ENCODE measurements around the gene HAPLN2.
"Not testable (repeated sequence)": the region's sequence is repeated elsewhere in the genome, so short reads cannot be mapped to it uniquely, and the experiment has no call there.

HAPLN2 gene

GRCh38 chr1:156618853-156619581 is at the start of gene HAPLN2:
HAPLN2 (plus strand) TSS chr1:156619415; CDS start chr1:156623491, 4,076 bp downstream.
- DNase-seq, result no peak

- DNase-seq, result no peak
Measured at GRCh38 chr1:156571261-156571852, 47.9 kb upstream of the HAPLN2 start.

GRCh38 chr1:156571919-156572662 is 47.1 kb upstream of the HAPLN2 start, which contains the start of gene IQGAP3:
IQGAP3 (minus strand) TSS chr1:156572565; CDS start chr1:156572529, 36 bp downstream.
- no peak for DNase-seq

DNA sequence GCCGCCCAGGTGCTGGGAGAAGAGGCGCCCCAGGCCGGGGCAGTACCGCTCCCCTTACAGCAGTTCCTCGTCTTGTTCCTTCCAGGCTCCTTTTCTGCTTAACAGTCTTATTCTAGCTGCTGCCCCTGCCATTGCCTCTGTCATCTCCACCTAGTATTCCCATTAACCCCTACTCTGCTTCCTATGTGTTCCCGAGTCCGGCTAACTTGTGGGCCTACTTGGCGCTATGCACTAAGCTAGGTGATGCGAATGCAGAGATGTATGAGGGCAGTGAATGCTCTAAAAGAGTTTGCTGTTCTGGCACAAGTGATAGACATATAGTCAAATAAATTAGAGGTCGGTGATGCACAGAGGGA is 46.6 kb upstream of the HAPLN2 start:
- no peak for DNase-seq

DNA sequence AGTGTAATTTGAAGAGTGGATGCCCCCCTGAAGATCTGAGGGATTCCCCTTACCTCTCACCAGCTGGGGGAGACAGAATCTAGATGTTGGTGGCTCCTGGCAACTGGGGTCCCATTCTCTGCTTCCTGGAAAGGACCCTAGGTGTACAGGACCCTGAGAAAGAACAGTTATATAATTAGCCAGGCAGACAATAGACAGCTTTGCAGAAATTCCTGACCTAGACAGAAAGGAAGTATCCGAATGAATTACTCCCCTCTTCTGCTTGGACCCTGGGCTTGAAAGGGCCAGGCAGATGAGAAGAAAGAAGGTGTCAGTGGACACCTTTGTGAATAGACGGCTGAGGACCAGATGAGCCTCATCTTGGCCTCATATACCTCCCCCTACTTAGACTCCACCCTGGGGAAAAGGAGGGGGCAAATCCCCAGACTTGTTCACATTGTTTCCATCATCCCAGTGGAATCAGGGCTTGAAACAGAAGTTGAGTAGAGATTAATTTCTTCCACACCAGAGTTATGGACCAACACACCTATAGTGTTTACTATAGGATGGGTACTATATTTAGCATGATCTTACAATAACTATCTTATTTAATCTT is 45.1 kb upstream of the HAPLN2 start:
- DNase-seq, result no peak

DNA sequence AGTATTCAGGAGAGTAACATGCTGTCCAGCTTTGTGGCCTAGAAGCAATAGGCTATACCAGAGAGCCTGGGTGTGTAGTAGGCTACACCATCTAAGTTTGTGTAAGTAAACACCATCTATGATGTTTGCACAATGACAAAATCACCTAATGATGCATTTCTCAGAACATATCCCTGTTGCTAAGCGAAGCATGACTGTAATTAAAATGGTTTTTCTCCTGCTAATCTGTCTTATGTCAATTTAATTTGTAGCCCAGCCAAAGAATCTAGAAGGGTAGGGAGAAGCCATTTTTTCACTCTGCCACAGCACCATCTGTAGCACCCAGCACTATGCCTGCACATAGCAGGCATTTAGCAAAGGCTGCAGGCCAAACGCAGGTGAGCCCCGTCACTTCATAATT is 41.7 kb upstream of the HAPLN2 start:
- peak; percentile 36 for DNase-seq

- DNase-seq, result no peak
Measured at GRCh38 chr1:156578055-156578454, 41.2 kb upstream of the HAPLN2 start.

DNA sequence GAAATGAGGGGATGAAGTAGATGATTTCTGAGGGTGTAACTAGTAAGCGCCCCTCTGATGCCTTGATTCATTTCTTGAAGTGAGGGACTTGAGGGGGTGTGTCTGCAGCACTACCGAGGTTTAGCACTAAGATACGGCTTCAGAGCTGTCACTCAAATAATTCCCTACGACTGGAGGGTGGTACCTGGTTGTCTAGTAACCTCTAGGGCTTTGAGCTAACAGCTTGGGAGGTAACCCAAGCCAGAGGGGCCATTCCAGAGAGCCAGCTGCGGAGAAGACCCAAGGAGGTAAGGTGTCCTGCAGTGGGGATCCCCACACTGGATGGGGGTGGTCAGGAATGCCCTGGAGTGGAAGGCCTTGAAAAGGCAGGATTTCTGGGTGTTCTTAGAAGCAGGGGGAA is 39.7 kb upstream of the HAPLN2 start, which contains the start of gene TTC24:
TTC24 (plus strand) TSS at position 252 of the 400 bp plus-strand sequence. CDS start 1,642 bp downstream, outside the sequence.
- DNase-seq, result peak; percentile 35

GRCh38 chr1:156581661-156582387 is 37.4 kb upstream of the HAPLN2 start:
- no peak for DNase-seq

DNA sequence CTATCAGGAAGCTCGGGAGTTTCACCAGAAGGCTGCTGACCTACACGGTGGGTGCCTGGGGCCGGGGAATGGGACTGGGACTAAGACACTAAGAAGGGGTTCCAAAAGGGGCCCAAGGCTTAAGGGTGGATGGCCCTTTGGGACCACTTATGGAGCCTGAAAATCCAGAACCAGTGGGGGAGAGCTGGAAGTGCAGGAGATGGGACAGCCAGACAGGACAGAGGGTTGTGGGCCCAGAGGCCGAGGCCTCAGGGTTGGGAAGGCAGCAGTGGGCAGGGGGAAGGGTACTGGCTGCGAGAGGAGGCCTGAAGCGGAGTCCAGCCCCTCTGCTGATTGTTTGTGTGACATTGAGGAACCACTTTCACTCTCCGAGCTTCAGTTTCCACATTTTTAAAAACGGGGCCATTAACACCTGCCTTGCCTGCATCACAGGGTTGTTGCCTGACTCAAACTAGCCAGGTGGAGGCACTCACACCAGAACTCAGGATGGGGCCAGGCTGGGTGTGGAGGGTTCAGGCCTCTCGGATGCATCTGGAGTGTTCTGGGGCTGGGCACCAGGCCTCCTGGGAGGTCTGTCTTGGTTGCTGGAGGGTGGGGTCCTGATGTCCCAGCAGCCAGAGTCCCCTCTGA is 36.7 kb upstream of the HAPLN2 start:
- DNase-seq, result no peak

GRCh38 chr1:156583821-156584622 is 35.2 kb upstream of the HAPLN2 start:
- DNase-seq, result peak; percentile 45

DNA sequence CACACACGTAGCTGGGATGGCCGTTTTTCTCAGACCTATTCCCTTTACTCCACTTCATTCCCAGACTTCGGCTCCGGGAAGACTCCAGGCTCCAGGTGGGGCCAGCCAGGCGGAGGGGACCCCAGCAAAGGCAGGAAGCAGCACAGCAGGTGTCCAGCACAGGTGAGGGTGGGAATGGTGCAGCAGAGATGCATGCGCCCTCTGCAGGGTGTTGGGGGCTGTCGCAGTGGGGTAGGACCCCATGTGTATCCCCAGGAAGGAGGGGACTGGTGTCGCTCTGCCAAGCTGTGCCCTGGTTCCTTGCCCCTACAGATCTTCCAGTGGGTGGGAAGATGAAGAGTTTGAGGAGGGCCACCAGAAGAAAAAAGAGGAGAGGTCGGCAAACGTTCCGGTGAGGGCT is 34.4 kb upstream of the HAPLN2 start:
- DNase-seq, result no peak

- DNase-seq, result no peak
Measured at GRCh38 chr1:156586323-156586722, 32.9 kb upstream of the HAPLN2 start.

DNA sequence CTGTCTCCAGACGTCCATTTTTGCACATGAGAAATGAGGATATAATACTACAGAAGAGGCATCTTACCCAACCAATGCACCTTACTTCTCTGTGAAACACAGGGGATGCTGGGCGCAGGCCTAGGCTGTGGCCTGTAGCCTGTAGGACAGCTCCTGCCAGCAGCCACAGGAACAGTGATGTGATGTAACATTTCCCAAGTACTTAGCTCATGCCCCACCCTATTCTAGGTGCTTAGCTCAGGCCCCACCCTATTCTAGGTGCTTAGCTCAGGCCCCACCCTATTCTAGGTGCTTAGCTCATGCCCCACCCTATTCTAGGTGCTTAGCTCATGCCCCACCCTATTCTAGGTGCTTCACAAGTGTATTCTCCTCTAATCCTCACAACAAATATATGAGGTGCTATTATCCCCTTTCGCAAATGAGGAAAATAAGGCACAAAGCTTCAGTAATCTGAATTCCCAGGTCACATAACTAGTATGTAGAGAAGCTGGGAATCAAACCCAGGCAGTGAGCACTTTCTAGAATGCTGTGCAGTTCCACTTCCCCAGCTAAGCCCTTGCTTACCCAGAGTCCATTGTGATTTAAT is 32.2 kb upstream of the HAPLN2 start:
- no peak for DNase-seq

DNA sequence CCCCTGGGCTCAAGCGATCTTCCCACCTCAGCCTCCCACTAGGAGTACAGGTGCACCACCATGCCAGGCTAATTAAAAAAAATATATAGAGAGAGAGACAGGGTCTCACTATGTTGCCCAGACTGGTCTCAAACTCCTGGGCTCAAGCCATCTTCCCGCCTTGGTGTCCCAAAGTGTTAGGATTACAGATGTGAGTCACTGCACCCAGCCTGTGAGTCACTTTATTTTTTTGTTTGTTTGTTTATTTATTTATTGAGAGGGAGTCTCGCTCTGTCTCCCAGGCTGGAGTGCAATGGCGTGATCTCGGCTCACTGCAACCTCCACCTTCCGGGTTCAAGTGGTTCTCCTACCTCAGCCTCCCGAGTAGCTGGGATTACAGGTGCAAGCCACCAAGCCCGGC is 31.3 kb upstream of the HAPLN2 start:
- DNase-seq, result not testable (repeated sequence)

- DNase-seq, result no peak
Measured at GRCh38 chr1:156589546-156589945, 29.7 kb upstream of the HAPLN2 start.

DNA sequence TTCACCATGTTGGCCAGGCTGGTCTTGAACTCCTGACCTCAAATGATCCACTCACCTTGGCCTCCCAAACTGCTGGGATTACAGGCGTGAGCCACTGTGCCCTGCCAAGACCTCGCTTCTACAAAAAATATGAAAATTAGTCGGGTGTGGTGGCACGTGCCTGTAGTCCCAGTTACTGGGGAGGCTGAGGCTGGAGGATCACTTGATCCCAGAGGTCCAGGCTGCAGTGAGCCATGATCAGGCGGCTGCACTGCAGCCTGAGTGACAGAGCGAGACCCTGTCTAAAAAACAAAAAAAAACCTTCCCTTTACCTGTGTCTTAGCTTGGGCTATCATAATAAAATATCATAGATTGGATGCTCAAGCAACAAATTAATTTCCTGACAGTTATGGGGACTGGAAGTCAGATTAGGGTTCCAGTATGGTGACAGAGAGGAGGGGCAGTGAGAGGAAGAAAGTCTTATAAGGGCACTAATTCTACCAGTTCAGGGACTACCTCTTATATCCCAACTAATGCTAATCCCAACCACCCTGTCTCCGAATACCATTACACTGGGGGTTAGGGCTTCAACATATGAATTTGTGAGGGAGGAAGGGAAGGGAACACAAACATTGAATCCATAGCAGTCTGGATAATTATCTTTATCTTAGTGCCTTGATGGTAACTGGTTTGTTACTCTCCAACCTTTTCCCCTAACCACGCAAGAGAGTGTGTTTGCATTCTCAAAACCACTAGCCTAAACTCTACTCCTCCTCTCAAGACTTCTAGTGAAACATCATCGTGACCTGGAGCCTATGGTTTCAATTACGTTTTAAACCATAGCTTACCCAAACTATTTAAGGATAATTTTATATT is 28.7 kb upstream of the HAPLN2 start:
- no peak for DNase-seq

DNA sequence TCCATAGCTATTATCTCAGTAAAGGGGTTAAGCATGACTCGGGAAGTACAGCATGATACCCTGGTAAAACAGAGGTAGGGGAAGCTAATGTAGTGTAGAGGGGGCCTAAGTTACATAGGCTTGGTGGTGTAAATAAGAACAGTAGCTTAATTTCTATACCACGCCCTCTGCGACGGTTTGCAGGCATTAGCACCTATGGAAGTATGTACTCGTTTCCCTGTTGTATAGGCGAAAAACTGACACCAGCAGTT is 28.1 kb upstream of the HAPLN2 start:
- DNase-seq, result no peak

DNA sequence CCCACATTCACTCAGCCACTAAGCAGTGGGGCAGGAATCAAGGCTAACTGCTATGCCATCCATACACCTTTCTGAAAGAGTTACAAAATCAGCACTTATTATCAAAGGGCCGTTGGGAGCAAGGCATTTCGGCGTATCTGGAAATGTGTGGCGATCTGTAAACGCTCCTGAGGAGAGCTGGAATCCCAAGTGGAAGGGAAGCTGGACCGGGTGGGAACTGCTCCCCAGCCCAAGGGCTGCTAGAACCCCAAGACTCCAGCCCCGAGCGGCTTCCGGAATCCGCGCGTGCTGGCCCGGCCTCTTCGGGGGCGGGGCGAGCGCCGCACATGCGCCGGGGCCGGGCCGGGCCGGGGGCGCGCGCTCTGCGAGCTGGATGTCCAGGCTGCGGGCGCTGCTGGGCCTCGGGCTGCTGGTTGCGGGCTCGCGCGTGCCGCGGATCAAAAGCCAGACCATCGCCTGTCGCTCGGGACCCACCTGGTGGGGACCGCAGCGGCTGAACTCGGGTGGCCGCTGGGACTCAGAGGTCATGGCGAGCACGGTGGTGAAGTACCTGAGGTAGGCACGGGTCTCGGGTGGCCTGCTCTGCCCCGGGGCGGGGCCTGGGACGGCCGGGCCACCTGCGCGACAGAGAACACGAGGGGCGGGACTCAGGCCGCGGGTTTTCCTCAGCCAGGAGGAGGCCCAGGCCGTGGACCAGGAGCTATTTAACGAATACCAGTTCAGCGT is 27.6 kb upstream of the HAPLN2 start, which contains the start of gene NAXE:
NAXE (plus strand) TSS at position 345 of the 726 bp plus-strand sequence; CDS start at position 374, 29 bp downstream.
- no peak for DNase-seq
